ENCODE data around the gene MYBPHL.

Gene MYBPHL

GRCh38 chr1:109277434-109278204, 29.2 kb downstream of the MYBPHL start:
- DNase-seq = peak; percentile 86

GRCh38 chr1:109275706-109276345, 31.0 kb downstream of the MYBPHL start:
- DNase-seq = no peak

DNA sequence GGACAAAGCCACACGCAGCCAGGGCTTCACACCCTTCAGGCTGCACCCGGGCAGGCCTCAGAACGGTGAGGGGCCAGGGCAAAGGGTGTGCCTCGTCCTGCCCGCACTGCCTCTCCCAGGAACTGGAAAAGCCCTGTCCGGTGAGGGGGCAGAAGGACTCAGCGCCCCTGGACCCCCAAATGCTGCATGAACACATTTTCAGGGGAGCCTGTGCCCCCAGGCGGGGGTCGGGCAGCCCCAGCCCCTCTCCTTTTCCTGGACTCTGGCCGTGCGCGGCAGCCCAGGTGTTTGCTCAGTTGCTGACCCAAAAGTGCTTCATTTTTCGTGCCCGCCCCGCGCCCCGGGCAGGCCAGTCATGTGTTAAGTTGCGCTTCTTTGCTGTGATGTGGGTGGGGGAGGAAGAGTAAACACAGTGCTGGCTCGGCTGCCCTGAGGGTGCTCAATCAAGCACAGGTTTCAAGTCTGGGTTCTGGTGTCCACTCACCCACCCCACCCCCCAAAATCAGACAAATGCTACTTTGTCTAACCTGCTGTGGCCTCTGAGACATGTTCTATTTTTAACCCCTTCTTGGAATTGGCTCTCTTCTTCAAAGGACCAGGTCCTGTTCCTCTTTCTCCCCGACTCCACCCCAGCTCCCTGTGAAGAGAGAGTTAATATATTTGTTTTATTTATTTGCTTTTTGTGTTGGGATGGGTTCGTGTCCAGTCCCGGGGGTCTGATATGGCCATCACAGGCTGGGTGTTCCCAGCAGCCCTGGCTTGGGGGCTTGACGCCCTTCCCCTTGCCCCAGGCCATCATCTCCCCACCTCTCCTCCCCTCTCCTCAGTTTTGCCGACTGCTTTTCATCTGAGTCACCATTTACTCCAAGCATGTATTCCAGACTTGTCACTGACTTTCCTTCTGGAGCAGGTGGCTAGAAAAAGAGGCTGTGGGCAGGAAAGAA, 32.0 kb downstream of the MYBPHL start:
- no peak for DNase-seq

DNA sequence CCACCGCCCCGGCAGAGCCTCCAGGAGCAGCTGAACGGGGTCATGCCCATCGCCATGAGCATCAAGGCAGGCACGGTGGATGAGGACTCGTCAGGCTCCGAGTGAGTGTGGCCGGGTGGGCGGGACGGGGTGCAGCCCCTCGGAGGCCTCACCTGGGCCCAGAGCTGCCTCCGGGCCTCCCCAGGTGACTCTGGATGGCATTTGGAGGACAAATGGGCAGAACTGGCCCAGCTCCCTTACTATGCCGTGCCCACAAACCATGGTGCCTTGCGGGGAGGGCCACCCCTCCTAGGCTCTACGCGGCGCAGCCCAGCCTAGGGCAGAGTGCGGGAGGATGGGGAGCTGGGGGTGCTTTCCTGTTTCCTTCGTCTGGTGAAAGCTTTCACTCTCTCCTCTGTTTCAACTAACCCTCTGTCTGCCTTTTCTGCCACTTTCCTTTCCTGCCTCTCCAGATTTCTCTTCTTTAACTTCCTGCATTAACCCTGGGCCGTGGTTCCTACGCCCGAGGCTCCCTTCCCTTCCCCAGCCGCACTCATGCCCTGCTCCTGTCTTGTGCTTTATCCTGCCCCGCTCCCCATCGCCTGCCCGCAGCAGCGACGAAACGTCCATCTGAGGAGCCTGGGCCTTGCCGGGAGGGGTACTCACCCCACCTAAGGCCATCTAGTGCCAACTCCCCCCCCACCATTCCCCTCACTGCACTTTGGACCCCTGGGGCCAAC, 33.1 kb downstream of the MYBPHL start:
- no peak for DNase-seq

DNA sequence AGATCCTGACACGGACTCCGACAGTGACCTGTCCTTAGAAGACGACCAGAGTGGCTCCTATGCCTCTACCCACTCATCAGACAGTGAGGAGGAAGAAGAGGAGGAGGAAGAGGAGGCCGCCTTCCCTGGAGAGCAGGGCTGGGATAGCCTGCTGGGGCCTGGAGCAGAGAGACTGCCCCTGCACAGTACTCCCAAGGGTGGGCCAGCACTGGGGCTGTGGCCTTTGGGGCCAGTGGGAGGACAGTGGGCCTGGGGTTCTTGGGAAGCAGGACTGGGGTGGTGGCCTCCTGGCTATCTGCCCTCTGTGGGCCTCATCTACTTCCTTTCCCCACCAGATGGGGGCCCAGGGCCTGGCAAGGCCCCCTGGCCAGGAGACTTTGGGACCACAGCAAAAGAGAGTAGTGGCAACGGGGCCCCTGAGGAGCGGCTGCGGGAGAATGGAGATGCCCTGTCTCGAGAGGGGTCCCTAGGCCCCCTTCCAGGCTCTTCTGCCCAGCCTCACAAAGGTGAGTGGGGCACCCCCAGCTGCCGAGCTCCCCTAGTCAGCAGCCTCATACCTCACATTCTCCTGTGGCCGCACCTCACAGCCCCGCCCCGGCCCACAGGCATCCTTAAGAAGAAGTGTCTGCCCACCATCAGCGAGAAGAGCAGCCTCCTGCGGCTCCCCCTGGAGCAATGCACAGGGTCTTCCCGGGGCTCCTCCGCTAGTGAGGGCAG, 33.8 kb downstream of the MYBPHL start:
- DNase-seq = no peak

DNA sequence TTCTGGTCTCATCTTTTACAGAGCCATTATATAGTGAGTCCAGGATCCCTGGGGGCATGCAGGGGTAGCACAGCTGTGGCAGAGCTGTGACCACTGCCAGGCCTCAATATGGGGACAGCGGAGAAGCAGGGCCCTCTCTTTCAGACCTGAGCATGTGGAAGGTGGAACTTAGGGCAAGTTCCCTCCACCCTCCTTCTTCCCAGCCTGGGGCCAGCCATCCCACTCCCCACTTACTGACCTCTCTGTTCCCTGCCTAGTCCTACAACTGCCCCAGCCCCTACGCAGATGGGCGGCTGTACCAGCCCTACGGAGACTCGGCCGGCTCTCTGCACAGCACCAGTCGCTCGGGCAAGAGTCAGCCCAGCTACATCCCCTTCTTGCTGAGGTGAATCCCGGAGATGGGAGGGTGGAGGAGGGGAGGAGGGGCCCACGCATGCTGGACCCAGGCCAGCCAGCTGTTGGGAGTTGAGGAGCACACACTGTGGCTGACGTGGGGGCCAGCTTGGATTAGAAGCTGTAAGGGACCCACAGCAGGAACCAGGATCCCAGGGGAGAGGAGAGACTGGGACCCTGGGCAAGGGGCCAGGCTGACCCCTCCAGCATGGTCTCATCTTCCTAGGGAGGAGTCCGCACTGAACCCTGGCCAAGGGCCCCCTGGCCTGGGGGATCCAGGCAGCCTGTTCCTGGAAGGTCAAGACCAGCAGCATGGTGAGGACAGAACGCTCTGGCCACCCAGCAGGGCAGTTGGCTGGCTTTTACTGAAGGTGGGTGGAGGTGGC, 34.6 kb downstream of the MYBPHL start:
- no peak for DNase-seq

GRCh38 chr1:109271458-109271857, 35.4 kb downstream of the MYBPHL start:
- no peak for DNase-seq

DNA sequence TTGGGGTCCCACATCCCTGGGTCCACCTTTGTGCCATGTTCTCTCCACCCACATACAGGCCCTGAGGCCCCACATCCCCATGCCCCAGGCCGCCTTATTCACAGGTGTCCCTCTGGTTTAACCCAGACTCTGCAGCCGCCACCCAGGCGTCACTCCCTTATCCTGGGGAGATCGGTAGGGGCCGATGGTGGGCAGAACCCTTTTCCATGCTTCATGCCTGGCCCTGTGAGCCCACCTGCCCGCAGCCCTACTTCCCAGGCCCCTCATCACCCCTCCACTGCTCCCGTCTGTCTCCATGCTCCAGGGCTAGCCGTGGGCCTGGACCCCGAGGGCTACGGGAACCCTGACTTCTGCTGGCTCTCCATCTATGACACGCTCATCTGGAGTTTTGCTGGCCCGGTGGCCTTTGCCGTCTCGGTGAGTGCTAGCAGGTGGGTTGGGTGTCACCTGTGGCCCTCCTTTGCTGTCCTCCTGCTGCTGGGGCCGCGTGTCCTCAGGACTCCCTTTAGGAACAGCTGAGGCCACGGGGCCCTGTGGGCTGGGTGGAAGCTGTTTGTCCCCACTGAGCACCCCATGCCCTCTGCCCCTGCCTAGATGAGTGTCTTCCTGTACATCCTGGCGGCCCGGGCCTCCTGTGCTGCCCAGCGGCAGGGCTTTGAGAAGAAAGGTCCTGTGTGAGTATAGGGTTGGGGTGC, 36.0 kb downstream of the MYBPHL start:
- DNase-seq = no peak

GRCh38 chr1:109269981-109270622, 36.7 kb downstream of the MYBPHL start:
- DNase-seq = no peak

DNA sequence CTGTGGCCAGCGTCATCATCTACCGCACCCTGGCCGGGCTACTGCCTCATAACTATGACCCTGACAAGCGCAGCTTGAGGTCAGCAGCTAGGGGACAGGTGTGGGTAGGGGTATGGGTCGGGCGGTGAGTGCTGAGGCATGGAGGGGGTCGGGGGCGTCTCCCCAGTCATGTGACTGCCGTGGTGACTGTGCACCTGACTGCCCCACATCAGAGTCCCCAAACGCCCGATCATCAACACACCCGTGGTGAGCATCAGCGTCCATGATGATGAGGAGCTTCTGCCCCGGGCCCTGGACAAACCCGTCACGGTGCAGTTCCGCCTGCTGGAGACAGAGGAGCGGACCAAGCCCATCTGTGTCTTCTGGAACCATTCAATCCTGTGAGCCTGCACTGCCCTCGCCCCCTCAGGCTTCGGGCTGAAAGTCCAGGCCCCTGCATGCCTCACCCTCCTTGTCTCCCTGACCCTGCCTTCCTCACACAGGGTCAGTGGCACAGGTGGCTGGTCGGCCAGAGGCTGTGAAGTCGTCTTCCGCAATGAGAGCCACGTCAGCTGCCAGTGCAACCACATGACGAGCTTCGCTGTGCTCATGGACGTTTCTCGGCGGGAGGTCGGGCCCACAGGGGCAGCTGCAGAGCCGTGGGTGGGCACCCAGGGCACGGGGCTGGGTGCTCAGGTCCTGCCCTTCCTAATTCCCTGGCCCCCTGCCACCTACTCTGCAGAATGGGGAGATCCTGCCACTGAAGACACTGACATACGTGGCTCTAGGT, 37.4 kb downstream of the MYBPHL start:
- DNase-seq = no peak

DNA sequence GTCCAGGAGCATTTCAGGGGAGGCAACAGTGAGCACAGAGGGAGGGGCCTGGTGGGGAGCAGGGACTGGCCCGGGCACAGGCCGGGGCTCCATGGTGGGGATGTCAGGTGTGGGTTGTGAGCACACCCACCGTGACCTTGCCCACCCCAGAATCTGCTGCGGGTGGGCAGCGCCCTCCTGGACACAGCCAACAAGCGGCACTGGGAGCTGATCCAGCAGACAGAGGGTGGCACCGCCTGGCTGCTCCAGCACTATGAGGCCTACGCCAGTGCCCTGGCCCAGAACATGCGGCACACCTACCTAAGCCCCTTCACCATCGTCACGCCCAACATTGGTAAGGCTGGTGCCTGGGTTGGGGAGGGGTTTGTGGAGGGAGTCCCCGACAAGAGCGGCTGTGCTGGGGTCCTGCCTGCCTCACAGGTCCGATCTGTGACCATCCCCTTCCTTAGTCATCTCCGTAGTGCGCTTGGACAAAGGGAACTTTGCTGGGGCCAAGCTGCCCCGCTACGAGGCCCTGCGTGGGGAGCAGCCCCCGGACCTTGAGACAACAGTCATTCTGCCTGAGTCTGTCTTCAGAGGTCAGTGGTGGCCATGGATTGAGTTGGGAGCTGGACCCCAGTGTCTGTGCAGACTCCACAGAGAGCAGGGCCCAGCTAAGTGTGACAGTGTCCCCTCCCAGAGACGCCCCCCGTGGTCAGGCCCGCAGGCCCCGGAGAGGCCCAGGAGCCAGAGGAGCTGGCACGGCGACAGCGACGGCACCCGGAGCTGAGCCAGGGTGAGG, 38.2 kb downstream of the MYBPHL start:
- no peak for DNase-seq

- no peak for DNase-seq
Observed at GRCh38 chr1:109267743-109268300, 39.0 kb downstream of the MYBPHL start.

- no peak for DNase-seq
Observed at GRCh38 chr1:109266965-109267364, 39.8 kb downstream of the MYBPHL start.

DNA sequence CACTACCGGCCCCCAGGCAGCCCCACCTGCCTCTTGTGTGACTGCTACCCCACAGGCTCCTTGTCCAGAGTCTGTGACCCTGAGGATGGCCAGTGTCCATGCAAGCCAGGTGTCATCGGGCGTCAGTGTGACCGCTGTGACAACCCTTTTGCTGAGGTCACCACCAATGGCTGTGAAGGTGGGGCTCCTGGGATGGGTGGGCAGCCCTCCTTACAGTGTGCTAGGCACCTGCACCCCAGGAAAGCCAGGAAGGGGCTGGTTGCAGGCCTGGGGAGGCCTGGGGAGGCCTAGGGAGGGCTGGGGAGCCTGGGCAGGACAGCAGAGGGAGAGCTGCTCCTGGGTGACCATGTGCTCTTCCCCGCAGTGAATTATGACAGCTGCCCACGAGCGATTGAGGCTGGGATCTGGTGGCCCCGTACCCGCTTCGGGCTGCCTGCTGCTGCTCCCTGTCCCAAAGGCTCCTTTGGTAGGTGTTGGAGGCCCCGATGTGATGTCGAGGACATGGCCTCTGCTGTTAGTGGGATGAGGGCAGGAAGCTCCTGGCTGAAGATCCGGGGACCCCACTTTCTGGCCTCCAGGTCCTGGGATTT, 41.0 kb downstream of the MYBPHL start:
- DNase-seq = no peak

DNA sequence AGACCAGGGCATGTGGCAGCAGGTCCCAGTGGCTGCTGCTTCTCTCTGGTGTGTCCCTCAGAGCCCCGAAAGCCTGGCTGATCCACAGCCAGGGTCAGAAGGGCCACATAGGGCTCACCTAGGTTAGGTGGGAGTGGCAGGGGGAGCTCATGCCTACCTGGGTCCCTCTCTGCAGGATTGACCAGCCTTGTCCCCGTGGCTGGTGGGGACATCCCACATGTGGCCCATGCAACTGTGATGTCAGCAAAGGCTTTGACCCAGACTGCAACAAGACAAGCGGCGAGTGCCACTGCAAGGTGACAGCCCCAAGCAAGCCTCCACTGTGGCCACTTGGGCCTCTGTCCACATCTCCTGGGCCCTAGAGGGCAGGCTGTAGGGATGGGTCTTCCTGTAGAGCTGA, 41.8 kb downstream of the MYBPHL start:
- DNase-seq = no peak

GRCh38 chr1:109264379-109264755, 42.4 kb downstream of the MYBPHL start:
- DNase-seq = no peak

DNA sequence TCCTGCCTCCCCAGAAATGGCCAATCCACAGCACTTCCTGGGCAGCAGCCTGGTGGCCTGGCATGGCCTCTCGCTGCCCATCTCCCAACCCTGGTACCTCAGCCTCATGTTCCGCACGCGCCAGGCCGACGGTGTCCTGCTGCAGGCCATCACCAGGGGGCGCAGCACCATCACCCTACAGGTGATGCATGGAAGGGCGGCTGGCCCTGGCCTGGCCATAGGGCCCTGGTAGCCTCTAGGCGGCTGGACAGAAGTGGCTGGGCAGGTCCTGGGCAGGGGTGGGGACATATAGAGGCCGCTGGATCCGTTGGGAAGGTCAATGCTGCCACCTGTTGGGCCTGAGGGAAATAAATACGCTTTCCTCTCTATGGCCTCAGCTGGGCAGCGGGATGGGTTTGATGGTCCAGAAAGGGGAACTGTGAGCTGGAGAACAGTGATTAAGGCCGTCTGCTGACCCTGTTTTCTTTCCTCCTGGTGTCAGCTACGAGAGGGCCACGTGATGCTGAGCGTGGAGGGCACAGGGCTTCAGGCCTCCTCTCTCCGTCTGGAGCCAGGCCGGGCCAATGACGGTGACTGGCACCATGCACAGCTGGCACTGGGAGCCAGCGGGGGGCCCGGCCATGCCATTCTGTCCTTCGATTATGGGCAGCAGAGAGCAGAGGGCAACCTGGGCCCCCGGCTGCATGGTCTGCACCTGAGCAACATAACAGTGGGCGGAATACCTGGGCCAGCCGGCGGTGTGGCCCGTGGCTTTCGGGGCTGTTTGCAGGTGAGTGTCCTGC, 43.0 kb downstream of the MYBPHL start:
- DNase-seq = peak; percentile 93
